Suprapubic skin (tissue), 3 donors: ENCODE results near the gene AUTS2.

Source experiments
- POLR2A ChIP-seq, 2 donors: fragments of 450-650 bp; IDR thresholded peaks; one replicate each; pipeline ENCODE4 v1.6.1; 2017; ENCODE audit warnings: antibody characterized with exemption in 2 of 2, mild to moderate bottlenecking in 2 of 2, moderate library complexity in 2 of 2
- TF ChIP-seq, protein P1 (sequence below), 2 donors: fragments of 200-600 bp in 1 of 2; fragments of 450-650 bp in 1 of 2; sonication (generic) in 1 of 2; IDR thresholded peaks; one replicate each; pipeline ENCODE4 v1.5.1; 2016 to 2019; ENCODE audit warnings: antibody characterized with exemption in 2 of 2, mild to moderate bottlenecking in 1 of 2, moderate library complexity in 1 of 2

- TF ChIP-seq, protein P1, sequence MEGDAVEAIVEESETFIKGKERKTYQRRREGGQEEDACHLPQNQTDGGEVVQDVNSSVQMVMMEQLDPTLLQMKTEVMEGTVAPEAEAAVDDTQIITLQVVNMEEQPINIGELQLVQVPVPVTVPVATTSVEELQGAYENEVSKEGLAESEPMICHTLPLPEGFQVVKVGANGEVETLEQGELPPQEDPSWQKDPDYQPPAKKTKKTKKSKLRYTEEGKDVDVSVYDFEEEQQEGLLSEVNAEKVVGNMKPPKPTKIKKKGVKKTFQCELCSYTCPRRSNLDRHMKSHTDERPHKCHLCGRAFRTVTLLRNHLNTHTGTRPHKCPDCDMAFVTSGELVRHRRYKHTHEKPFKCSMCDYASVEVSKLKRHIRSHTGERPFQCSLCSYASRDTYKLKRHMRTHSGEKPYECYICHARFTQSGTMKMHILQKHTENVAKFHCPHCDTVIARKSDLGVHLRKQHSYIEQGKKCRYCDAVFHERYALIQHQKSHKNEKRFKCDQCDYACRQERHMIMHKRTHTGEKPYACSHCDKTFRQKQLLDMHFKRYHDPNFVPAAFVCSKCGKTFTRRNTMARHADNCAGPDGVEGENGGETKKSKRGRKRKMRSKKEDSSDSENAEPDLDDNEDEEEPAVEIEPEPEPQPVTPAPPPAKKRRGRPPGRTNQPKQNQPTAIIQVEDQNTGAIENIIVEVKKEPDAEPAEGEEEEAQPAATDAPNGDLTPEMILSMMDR (IDR thresholded peaks at IDR 0.05): no peak
- TF ChIP-seq POLR2A (IDR thresholded peaks at IDR 0.05): no peak
Measured at GRCh38 chr7:70044525-70044924, 446.2 kb downstream of the AUTS2 start.
